PC-3 (cell line): ENCODE data around the gene MAML2.

ENCODE experiments used
- CTCF ChIP-seq: fragments of 300-600 bp; sonication (generic); conservative IDR thresholded peaks from 2 replicates; pipeline ENCODE4 v1.5.1; 2017; ENCODE audit warnings: antibody characterized with exemption, low read depth, mild to moderate bottlenecking, low read length
- EZH2 ChIP-seq: fragments of 300-600 bp; sonication (generic); IDR thresholded peaks from one replicate; pipeline ENCODE4 v1.6.1; 2017; ENCODE audit warnings: antibody characterized with exemption, mild to moderate bottlenecking, low read length; ENCODE audit not compliant: unreplicated experiment

GRCh38 chr11:96303064-96303463 lies 39.9 kb downstream of the MAML2 start:
- no peak for TF ChIP-seq CTCF
- no peak for TF ChIP-seq EZH2
